Activated CD8-positive, alpha-beta memory T cell treated with anti-CD3 and anti-CD28 coated beads, Interleukin-2, amount 50 U/mL, for 48 hours (primary cell): ENCODE data around the gene C19orf33.
A peak's percentile ranks its signal among the peaks of the same experiment; 100 is the strongest.
"Not testable (repeated sequence)": the region's sequence is repeated elsewhere in the genome, so short reads cannot be mapped to it uniquely, and the experiment has no call there.

ENCODE experiments used
- DNase-seq: peaks from one replicate; pipeline ENCODE4 v3.0.0-alpha.2; 2020

Gene C19orf33

DNA sequence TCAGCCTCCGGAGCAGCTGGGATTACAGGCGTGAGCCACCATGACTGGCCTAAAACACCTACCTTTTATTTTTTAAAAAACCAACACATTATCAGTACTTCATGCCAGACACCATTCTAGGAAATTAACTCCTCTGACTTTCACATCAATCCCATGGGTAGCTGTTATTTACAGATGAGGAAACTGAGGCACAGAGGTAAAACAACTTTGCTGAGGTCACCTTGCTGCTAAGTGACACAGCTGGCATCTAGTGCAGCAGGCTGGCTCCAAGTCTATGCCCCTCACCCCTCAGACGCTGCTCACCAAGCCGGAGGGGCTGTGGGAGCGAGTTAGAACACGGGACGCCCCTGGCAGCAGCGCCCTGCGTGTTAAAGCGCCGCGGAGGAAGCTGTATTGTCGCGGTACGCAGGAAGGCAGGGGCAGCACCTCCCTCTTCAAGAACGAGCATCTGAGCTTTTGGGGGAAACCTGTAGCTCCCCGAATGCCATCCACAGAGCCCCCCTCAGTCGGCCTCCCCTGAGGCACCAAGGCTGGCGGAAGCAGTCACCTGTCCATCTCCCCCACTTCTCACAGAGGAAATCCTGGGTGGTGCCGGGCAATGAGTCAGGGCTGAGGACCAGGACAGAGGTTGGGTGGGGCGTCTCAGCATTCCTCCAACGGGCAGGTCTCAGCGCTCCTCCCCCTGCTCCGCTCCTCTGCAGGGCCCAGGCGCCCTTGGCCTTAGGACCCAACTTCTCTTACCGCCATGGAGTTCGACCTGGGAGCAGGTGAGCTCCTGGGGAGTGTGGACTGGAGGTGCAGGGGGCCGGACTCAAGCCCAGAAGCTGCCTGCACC, at the start of gene C19orf33:
Gene C19orf33, plus strand, starts transcription at position 735 of the 835 bp plus-strand sequence. Its CDS starts 11 bp downstream, at position 746.
- DNase-seq = no peak

DNA sequence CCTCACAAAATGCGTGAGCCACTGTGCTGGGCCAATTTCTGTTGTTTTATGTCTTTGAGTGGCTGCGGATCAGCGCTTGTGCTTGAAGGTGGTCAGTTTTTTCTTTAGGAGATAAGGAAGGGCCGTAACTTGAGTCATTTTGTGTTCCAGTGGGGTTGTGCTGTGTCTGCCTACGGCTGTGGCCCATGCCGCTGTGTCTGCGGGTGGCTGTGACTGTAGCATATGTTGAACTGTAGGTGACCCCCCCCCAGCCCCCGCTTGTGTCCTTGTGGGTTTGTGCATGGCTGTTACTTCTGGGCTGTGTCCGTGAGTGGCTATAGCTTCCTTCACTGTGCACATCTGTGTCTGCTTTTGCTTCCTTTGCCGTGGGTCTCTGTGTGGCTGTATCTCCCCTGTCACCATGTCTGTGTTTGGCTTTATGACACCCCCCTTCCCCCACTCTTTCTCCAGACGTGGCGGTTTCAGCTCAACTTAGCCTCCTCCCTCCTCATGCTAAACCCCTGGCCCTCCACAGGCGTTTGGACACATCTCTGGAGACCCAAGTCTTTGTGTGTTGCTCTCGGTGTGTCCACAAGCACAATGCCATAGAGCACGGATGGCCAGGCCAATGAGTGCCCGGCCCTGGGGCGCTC, 48.6 kb upstream of the C19orf33 start:
- DNase-seq = no peak

DNA sequence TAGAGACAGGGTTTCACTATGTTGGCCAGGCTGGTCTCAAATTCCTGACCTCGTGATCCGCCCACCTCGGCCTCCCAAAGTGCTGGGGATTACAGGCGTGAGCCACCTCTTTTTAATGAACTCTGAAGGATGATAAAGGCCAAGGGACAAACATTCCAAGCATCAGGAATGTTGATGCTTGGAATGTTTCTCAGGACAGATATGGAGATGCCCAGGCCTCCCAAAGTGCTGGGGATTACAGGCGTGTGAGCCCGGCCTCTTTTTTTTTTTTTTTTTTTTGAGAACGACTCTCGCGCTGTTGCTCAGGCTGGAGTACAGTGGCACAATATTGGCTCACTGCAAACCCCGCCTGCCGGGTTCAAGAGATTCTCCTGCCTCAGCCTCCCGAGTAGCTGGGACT, 42.1 kb upstream of the C19orf33 start:
- DNase-seq = not testable (repeated sequence)

DNA sequence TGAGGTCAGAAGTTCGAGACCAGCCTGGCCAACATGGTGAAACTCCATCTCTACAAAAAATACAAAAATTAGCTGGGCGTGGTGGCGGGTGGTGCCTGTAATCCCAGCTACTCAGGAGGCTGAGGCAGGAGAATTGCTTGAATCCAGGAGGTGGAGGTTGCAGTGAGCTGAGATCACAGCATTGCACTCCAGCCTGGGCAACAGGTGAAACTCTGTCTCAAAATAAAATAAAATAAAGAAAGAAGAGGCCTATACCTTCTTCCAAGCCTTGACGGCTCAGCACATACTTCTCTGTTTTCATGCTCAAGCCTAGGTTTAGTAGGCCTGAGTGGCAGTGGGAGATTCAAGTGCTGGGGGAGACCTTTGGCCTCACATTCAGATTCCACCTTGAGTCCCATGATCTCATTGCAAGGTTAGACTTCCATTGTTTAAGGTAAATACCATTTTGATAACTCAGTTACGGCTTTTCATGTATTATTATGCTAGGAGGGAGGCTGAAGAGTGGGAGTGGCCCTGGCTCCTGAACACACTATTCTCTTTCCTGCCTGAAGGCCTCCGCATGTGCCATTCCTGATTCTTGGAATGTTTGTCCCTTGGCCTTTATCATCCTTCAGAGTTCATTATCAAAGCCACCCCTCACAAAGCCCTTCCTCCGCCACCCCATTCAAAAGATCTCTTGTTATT, 41.3 kb upstream of the C19orf33 start:
- DNase-seq = no peak

DNA sequence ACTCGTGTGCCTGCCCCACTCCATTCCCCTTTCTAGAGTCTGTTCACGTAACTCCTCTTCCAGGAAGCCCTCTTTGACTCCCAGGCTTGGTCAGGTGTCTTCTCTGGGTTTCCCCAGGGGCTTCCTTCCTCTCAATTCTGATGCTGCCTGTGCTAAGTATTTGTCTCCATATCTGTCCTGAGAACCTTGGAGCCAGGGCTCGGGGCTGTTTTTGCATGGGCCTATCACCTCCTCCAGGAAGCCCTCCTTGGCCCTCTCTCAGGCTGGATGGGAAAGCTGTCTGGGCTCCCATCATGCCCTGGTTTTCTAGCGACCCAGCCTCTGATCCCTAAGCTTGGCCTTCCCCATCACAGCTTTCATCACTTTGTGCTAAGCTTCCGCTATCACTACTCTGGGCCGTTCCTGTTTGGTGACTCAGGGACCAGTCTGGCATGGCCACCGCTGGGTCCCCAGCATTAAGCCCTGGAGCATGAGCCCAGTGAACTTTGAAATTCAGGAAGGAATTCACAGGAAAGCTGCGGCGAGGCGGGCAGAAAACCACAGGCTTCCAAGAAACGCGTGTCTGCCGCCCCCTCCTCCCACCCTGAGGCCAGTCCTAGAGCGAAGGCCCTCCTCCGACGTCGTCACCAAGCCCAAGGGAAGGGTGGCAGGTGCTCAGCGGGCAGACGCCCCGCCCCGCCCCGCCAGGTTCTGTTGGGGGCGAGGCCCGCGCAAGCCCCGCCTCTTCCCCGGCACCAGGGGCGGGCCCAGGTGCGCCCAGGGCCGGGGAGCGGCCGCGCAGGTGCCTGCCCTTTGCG, 40.2 kb upstream of the C19orf33 start:
- DNase-seq = peak; percentile 88

DNA sequence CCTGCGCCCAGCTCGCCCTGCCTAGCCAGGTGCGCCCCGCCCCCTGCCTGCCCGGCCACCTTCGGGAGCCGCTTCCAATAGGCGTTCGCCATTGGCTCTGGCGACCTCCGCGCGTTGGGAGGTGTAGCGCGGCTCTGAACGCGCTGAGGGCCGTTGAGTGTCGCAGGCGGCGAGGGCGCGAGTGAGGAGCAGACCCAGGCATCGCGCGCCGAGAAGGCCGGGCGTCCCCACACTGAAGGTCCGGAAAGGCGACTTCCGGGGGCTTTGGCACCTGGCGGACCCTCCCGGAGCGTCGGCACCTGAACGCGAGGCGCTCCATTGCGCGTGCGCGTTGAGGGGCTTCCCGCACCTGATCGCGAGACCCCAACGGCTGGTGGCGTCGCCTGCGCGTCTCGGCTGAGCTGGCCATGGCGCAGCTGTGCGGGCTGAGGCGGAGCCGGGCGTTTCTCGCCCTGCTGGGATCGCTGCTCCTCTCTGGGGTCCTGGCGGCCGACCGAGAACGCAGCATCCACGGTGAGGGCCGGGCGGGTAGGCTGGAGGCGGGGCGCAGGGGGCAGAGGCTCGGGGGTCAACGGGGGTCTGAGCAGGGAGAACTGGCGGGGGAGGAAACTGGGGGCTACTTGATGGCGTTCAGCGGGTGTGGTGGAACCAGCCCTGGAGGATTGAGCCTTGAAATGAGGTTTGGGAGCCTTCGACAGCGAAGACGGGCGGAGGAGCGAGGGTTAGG, 39.4 kb upstream of the C19orf33 start, which contains the start of gene SPINT2:
Gene SPINT2, plus strand, starts transcription at position 88 of the 727 bp plus-strand sequence. Its CDS starts 320 bp downstream, at position 408.
- DNase-seq = peak; percentile 82

DNA sequence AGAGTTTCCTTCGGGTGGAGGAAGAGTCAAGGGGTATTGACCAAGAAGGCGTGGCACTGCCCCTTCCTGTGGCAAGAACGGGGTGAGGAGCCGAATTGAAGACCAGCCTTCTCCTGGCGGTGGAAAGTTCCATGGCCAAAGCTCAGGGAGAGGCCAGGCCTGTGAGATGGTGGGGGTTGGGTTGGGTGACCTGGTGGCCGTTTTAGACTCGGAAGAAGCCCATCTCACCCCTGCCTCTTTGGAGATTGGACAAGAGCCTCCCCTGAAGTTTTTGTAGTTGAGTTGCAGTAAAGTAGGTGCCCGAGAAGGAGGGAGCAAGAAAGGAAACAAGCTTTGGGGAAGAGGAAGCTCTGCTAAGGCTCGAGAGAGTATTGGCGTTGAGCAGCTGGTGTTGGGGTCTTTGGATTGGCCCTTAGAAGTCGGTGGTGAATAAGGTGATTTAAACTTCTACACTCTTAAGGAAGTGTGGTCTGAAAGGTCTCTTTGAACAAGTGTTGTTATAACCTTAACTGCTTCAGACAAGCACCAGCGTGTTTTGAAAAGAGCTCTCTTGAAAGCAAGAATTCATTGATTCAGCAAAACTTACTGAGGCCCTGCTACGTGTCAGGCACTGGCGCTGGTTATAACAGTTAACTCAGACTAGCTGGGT, 38.7 kb upstream of the C19orf33 start:
- no peak for DNase-seq

DNA sequence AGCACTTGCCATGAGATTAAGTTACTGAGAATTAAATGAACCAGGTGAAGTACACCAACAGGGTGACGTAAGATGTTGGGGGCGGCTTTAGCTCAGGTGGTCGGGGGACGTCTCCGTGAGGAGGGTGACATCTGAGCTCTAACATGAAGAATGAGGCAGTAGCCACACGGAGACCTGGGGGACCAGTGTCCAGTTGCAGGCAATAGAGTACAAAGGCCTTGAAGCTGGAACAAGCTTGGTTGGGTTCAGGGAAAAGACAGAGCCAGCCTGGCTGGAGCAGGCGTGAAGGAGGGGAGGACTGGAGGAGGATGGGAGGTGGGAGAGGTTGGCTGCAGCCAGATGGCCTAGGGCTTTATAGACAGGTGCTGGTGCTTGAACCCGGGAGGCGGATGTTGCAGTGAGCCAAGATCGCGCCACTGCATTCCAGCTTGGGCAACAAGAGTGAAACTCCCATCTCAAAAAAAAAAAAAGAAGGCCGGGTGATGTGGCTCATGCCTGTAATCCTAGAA, 38.1 kb upstream of the C19orf33 start:
- no peak for DNase-seq

DNA sequence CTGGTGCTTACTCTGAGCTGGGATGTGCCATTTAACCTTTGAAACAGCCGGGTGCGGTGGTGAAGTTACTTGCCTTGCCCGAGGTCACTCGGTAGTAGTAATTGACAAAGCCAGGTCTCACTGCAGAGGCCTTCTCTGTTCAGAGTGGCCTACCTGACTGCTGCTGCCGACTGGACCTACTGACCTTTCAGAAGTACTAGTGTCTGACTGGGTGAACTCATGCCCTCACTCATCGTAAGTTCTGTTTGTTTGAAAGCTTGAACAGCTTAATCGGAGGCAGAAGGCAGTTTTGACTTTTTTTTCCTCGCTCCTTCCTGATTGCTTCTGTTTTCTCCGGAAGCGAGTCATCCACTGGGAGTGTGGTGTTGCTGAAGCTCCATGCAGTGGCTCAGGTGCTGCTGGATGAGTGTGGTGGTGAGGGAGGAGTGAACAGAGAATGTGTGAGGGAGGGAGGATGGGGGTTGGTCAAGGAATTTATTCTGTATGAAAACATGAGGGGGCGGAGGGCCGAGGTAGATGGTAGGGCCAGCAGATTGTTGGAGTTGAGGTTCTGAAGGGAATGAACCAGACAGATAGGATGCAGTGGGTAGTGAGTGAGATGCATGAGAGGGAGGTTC, 37.0 kb upstream of the C19orf33 start:
- no peak for DNase-seq

DNA sequence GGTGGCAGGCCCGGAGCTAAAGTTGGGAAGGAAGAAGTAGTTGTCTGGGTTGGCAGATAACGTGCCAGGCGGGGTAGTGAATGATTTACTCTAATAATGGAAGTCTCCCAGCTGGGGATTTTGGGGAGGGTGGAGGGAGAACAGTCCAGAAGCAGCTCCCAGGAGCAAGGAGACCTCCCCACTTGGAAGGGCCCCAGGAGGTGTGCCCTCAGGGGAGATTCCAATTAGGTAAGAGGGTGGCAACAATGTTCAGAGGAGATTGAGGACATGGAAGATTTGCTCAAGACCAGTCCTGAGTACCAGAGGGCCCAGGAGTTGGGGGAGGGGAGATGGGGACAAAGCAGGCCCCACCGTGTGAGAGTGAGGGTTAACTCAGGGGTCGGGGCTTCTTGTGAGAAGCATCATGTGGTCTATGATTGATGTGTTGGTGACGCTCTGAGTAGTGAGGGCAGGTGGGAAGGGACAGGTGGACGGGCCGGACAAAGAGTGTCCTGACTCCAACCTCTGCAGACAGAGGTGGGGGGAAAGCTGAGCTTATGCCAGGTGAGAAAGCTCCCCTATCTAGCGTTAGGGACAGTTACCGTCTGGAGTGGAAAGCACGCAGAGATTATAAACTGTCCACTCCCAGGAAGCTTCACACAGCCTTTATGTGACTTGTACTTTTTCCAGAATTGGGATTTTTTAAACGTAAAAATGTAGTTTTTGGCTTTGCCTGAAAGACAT, 36.1 kb upstream of the C19orf33 start:
- no peak for DNase-seq

DNA sequence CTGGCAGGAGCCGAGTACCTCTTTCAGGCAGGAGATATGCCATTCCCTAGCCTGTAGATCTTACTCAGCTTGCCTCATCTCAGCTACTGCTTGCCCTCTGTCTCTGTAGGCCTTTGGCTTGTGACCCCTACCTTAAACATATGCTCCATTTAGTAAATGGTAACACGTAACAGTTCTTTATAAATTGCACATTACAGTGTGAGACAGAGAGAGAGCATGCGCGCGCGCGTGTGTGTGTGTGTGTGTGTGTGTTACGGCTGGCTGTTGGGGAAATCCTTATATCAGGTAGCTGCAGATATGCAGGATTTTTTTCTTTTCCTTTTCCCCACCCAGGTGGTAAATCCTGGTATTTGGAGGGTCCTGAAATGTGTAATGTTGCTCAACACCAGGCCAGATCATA, 35.5 kb upstream of the C19orf33 start:
- no peak for DNase-seq

DNA sequence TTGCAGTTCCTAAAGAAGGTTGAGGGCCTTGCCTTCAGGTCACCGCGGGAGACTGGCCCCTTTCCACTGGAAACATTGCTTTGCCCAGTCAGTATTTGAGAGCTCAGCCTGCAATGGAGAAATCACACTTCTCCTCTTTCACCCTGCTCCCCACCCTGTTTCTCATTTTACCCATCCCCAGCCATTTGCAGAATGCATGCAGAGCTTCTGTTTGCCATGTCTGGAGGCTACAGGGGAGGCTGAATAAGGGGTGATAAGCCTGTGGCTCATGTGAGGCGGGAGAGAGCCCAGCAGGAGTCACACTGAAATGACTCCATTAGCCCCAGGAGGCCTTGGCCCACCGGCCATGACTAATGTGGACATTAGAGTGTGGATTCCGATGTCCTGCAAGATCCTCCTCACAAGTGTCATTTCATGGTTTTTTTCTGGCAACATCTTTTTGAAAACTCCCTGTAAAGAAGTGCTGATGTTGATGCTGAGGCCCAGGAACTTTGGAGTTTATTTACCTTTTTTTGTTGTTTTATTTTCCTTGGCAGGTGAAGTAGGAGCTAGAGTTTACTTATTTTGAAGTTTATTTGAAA, 33.4 kb upstream of the C19orf33 start:
- no peak for DNase-seq

DNA sequence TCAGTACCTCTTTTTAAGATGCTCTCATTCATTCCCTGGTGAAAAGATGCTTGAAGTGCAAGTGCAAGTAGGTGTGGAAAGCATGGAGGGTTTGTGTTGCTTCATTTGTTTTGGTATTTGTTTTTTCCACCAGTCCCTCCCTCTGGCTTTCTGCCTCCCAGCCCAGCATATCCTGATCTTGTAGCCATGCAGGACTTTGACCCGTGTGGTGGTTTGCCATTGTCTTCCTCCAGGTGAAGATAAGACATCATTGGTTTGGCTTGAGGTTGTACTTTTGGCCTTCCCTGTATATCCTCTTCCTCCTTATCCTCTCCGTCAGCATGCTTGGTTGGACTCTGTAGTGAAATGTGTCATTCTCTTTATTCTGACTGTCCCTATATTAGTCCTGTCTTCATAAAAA, 30.6 kb upstream of the C19orf33 start:
- DNase-seq = no peak

DNA sequence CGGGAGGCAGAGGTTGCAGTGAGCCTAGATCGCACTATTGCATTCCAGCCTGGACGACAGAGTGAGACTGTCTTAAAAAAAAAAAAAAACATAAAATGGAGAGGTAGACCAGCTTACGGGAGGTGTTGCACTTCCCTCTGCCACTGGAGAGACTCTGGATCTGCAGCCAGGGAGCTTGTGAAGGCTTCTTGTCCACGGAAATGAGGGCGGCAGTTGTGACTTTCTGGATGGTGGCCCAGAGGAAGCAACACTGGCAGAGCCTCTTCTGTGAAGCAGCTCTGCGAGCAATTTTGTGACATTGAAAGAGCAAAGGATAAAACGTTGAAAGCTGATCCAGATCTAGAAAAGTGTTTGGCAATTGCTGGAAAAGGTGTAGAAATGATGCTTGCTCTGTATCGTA, 29.3 kb upstream of the C19orf33 start:
- no peak for DNase-seq

DNA sequence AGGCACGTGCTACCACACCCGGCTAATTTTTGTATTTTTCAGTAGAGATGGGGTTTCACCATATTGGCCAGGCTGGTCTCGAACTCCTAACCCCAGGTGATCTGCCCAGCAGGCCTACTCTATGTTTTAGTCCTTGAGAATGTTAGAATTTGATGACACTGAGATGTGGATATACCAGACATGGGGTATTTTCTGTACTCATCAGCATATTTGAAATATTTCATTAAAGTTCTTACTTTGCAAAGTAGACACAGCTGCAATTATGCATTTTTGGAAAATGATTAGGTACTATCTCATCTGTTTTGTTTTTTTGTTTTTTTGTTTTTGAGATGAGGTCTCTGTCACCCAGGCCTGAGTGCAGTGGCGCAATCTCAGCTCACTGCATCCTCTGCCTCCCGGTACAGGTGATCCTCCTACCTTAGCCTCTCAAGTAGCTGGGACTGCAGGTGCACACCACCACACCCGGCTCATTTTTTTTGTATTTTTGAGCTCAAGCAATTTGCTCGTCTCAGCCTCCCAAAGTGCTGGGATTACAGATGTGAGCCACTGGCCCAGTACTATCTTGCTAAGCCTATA, 27.0 kb upstream of the C19orf33 start:
- no peak for DNase-seq

DNA sequence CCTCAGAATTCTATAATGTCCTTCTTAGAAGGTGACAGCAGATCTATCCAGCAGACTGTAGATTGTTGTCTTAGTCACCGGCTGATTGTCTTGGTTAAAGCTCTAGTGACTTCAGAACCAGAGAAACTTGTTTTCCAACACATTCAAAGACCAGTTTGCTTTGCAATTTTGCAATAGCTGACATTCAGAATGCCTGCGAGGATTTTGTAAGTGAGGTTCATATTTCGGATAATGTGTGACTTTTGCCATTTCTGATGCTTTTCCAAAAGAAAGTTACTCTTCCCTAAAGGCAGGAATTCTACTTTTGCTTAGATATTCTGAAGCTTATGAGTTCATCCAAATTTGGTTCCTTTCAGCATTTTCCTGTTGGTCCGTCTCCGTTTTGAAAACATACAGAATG, 26.5 kb upstream of the C19orf33 start:
- DNase-seq = no peak

DNA sequence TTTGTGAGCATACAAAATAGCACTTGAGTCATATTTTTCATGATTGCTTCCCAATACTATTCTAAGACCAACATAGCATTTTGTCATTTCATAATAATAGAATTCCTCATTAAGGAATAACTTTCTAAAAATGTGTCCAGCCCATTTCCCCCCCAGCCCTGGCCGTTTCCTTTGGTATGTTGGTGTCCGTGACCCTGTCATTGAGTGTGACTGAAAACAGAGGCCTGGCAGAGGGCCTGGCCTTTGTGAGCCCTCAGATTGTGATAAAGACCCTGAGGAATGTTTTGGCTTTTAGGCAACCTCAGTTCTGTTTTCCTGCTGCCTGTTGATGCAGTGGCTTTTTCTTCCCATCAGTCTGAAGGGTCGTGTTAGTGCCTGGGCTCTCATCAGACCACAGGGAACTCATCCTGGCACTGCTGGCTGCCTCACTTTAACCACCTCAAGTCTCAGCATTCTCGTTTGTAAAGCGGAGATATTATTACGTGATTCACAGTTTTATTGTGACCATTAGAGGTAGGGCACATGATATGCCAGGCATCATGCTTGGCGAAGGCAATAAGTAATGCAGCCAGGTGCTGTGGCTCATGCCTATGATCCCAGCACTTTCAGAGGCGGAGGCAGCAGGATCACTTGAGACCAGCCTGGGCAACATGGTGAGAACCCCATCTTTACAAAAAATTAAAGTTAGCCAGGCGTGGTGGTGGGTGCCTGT, 25.9 kb upstream of the C19orf33 start:
- DNase-seq = no peak

DNA sequence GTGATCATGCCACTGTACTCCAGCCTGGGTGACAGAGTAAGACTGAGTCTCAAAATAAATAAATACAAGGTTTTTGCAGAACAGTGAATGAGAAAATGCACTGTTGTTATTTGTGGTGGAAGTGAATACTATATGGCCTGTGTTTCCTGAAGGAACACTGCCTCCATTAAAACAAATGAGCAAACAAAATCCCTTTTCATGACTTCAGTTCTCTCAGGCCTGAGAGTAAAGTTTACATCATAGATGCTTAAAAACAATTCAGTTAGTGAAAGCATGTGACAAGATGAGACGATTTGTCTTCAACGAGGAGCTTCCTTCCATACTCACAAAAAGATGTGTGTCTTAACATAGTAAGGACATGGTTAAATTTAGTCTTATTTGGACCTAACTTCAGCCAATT, 25.3 kb upstream of the C19orf33 start:
- DNase-seq = no peak
